HepG2 (cell line): ENCODE data around the gene SHC3. TPM values are rescaled to one million over a fixed set of nuclear protein-coding genes. Genes with fewer than 3 reads are reported as not detected.

Experiments used
- ATAC-seq: fragments of 200-7000 bp; cut with Tn5 transposase; 3 replicates; pipeline ENCODE4 v1.9.1; 2020; ENCODE audit warnings: mild to moderate bottlenecking, moderate library complexity
- BruUV-seq: library from RNA; stranded (reverse); fragments of 400-500 nt; replicated peaks from 2 replicates; lab custom pipeline; 2021; lab: Mats Ljungman, UMichigan
- CTCF ChIA-PET: fragments of 300-600 bp; formaldehyde crosslinking; extraction: SDS; loops from one replicate; lab custom pipeline; 2021; ENCODE audit warnings: low total read pairs, inconsistent platforms, low intra/inter-chr PET ratio; lab: Yijun Ruan, JAX
- POLR2A ChIA-PET: fragments of 350-600 bp; sonication (Branson Sonifier 250); formaldehyde crosslinking; loops from one replicate; lab custom pipeline; 2020; ENCODE audit warnings: antibody characterized with exemption, inconsistent platforms; lab: Yijun Ruan, JAX
- DNase-seq: peaks from one replicate; pipeline ENCODE4 v3.0.0-alpha.2; 2015; ENCODE audit warnings: low spot score
- FAIRE-seq: peaks from 3 replicates; lab custom pipeline; 2011; peaks lifted over from hg19 to GRCh38; lab: Jason Lieb, UNC
- H2AFZ ChIP-seq: one replicate; pipeline ENCODE4 v1.6.1; 2011; ENCODE audit warnings: low read length, inconsistent platforms
- H3K27ac ChIP-seq: fragments of 300-600 bp; 3 replicates; pipeline ENCODE4 v1.8.0; 2011; ENCODE audit warnings: mixed run types, mild to moderate bottlenecking, mixed read lengths, low read length, inconsistent platforms; ENCODE audit not compliant: insufficient read depth; ENCODE audit errors: extremely low read length
- H3K27me3 ChIP-seq, 2 experiments: fragments of 200-600 bp in 1 of 2; 2 replicates in 1 of 2; 3 replicates in 1 of 2; pipeline versions ENCODE4 v1.6.0 to v1.8.0; 2011; ENCODE audit warnings: low read length in 2 of 2, mild to moderate bottlenecking in 2 of 2, moderate library complexity in 2 of 2, inconsistent platforms in 1 of 2; ENCODE audit not compliant: insufficient read depth in 2 of 2, control insufficient read depth in 1 of 2
- H3K36me3 ChIP-seq, 2 experiments: fragments of 200-600 bp in 1 of 2; replicated peaks in 1 of 2; 2 replicates in 1 of 2; 3 replicates in 1 of 2; pipeline versions ENCODE4 v1.5.1 to v1.8.0; 2011; ENCODE audit warnings: low read length in 2 of 2, inconsistent platforms in 1 of 2; ENCODE audit not compliant: insufficient read depth in 2 of 2, control insufficient read depth in 1 of 2
- H3K4me1 ChIP-seq: 2 replicates; pipeline ENCODE4 v1.5.1; 2012; ENCODE audit warnings: low read length, inconsistent platforms; ENCODE audit not compliant: insufficient read depth
- H3K4me2 ChIP-seq: 2 replicates; pipeline ENCODE4 v1.6.0; 2011; ENCODE audit warnings: low read depth, low read length, inconsistent platforms
- H3K4me3 ChIP-seq, 3 experiments: fragments of 200-600 bp in 1 of 3; sonication (generic), shearing (Covaris generic) in 1 of 3; replicated peaks in 1 of 3; 2 replicates each; pipeline ENCODE4 v1.5.1; 2011 to 2016; ENCODE audit warnings: low read length in 3 of 3, inconsistent platforms in 2 of 3, low read depth in 2 of 3, mild to moderate bottlenecking in 2 of 3, control low read depth in 1 of 3, mixed read lengths in 1 of 3; ENCODE audit not compliant: insufficient read depth in 1 of 3
- H3K79me2 ChIP-seq: one replicate; pipeline ENCODE4 v1.6.1; 2011; ENCODE audit warnings: low read length, inconsistent platforms; ENCODE audit not compliant: insufficient read depth
- H3K9ac ChIP-seq: 2 replicates; pipeline ENCODE4 v1.6.0; 2011; ENCODE audit warnings: mild to moderate bottlenecking, low read depth, low read length, inconsistent platforms; ENCODE audit not compliant: insufficient read depth
- H3K9me3 ChIP-seq: 2 replicates; pipeline ENCODE4 v1.5.1; 2012; ENCODE audit warnings: mild to moderate bottlenecking, low read length
- H4K20me1 ChIP-seq: 2 replicates; pipeline ENCODE4 v1.6.0; 2011; ENCODE audit warnings: inconsistent platforms, mild to moderate bottlenecking, low read length, moderate library complexity; ENCODE audit not compliant: insufficient read depth
- EEA1 ChIP-seq: sonication (generic); formaldehyde crosslinking; IDR thresholded peaks from 2 replicates; pipeline ENCODE4 v1.5.1; 2020; ENCODE audit warnings: mild to moderate bottlenecking, missing genetic modification reagents, borderline replicate concordance
- HMGXB4 ChIP-seq, 2 experiments: sonication (generic) in 1 of 2; formaldehyde crosslinking in 1 of 2; IDR thresholded peaks; 2 replicates each; pipeline versions ENCODE4 v1.4.0 to v1.6.1; 2018 to 2020; ENCODE audit warnings: missing genetic modification reagents in 2 of 2, borderline replicate concordance in 1 of 2, low read depth in 1 of 2, mild to moderate bottlenecking in 1 of 2, missing biosample characterization in 1 of 2
- PAF1 ChIP-seq: IDR thresholded peaks from 2 replicates; pipeline ENCODE4 v1.6.1; 2016; ENCODE audit warnings: missing genetic modification reagents, missing compliant biosample characterization
- PRMT3 ChIP-seq: sonication (generic); formaldehyde crosslinking; IDR thresholded peaks from 2 replicates; pipeline ENCODE4 v1.8.1; 2022; ENCODE audit warnings: low read depth, mild to moderate bottlenecking, moderate library complexity, missing genetic modification reagents, borderline replicate concordance
- ZBTB25 ChIP-seq: IDR thresholded peaks from 2 replicates; pipeline ENCODE4 v1.6.1; 2018; ENCODE audit warnings: missing genetic modification reagents
- ZNF276 ChIP-seq: sonication (generic); formaldehyde crosslinking; IDR thresholded peaks from 2 replicates; pipeline ENCODE4 v1.4.0; 2020; ENCODE audit warnings: mild to moderate bottlenecking, low read depth, missing genetic modification reagents
- ZNF713 ChIP-seq: sonication (generic); formaldehyde crosslinking; IDR thresholded peaks from 2 replicates; pipeline ENCODE4 v1.4.0; 2020; ENCODE audit warnings: mild to moderate bottlenecking, missing genetic modification reagents
- ZNF816 ChIP-seq: sonication (generic); formaldehyde crosslinking; IDR thresholded peaks from 2 replicates; pipeline ENCODE4 v1.8.0; 2022; ENCODE audit warnings: missing genetic modification reagents, mild to moderate bottlenecking, borderline replicate concordance
- WGBS: methylation state at CpG from one replicate; pipeline ENCODE4 v1.1.6; 2017; ENCODE audit warnings: low lambda C conversion rate; 5-methylcytosine and 5-hydroxymethylcytosine counted together
- in situ Hi-C: cut with HindIII; loops from 2 replicates; pipeline ENCODE4 v1.10.0; 2017; ENCODE audit warnings: low pct_unique_long_range_greater_than_20kb; ENCODE audit not compliant: extremely low pct_ligation_motif_present
- intact Hi-C: fragments of 100-400 bp; cut with micrococcal nuclease; formaldehyde crosslinking; loops from one replicate; pipeline ENCODE4 v1.10.0; 2022; ENCODE audit not compliant: unreplicated experiment
- polyA plus RNA-seq, 8 experiments: library from polyadenylated mRNA; depleted of rRNA in 3 of 8; stranded (reverse) in 7 of 8; unstranded in 1 of 8; fragments of >200 nt; fragmentation: Illumina TruSeq in 4 of 8; extraction: Trizol in 4 of 8; gene quantifications; 2 replicates each; pipeline versions ENCODE4 v1.2.1 to v1.2.3, GENCODE V29; 2011 to 2016; ENCODE audit warnings: low read depth in 4 of 8, missing spikeins in 1 of 8, mixed read lengths in 1 of 8; ENCODE audit not compliant: insufficient read depth in 1 of 8
- total RNA-seq, 5 experiments: library from RNA; depleted of rRNA; stranded (reverse); fragments of >200 nt; fragmentation: Illumina TruSeq; extraction: Trizol; gene quantifications; 2 replicates each; pipeline ENCODE4 v1.2.3, GENCODE V29; 2016; ENCODE audit warnings: low read depth in 1 of 5

Gene SHC3
- total and polyA plus RNA-seq, 2 of the 13 experiments (the other 11 are each of a cell fraction or from before 2014, with no cell fraction given) = 0.09 to 0.89 TPM

GRCh38 chr9:89139455-89139854 is 39.2 kb downstream of the SHC3 start:
- in situ Hi-C loops = no loop called here
- POLR2A ChIA-PET = no interaction called here
- Histone ChIP-seq H3K4me2 (no peak overlapping the region), H2AFZ (no peak overlapping the region), H3K9me3 (no peaks in the 10 kb centered on the region), H3K4me1 (no peaks in the 10 kb centered on the region), H3K9ac (no peak overlapping the region), H3K4me3 (no peak overlapping the region), H4K20me1 (no peaks in the 10 kb centered on the region), H3K27me3 (no peaks in the 10 kb centered on the region), H3K27ac (no peak overlapping the region), H3K36me3 (no peaks in the 10 kb centered on the region), H3K79me2 (no peaks in the 10 kb centered on the region)
- ATAC-seq = no peak
- 69% methylated on average over 1 of the region's 1 CpG for WGBS
- CTCF ChIA-PET = no interaction called here
- intact Hi-C loops = no loop called here
- TF ChIP-seq ZNF276 (CRISPR knock-in tag) (no peak), ZNF713 (CRISPR knock-in tag) (no peak), ZNF816 (CRISPR knock-in tag) (no peak), PRMT3 (CRISPR knock-in tag) (no peak)
- no peak for DNase-seq
- FAIRE-seq = no peak
- BruUV-seq = no TSS peak

- FAIRE-seq (no peak), DNase-seq (no peak), ATAC-seq (no peak)
- intact Hi-C loops (no loop called here), in situ Hi-C loops (no loop called here)
- Histone ChIP-seq H3K27me3 (no peaks in the 10 kb centered on the region), H3K4me1 (no peaks in the 10 kb centered on the region), H3K36me3 (no peaks in the 10 kb centered on the region), H4K20me1 (no peaks in the 10 kb centered on the region), H3K9ac (no peak overlapping the region), H3K79me2 (no peaks in the 10 kb centered on the region), H2AFZ (no peak overlapping the region), H3K4me2 (no peak overlapping the region), H3K4me3 (no peak overlapping the region), H3K9me3 (no peaks in the 10 kb centered on the region), H3K27ac (no peak overlapping the region)
- ChIA-PET POLR2A (no interaction called here), CTCF (no interaction called here)
- 35% methylated on average over 3 of the region's 3 CpGs for WGBS
- no peak for TF ChIP-seq EEA1
- no peak for TF ChIP-seq PAF1 (CRISPR knock-in tag)
- TF ChIP-seq HMGXB4 (CRISPR knock-in tag; IDR thresholded peaks at IDR 0.05; ENCODE audit: borderline replicate concordance in 1 of 2, low read depth in 1 of 2) = no peak
- TF ChIP-seq ZBTB25 (CRISPR knock-in tag) = no peak
- BruUV-seq = no TSS peak
These were observed 39.9 kb downstream of the SHC3 start for GRCh38 chr9:89138463-89139390.
